Lung (tissue), 12 donors: ENCODE data around the gene BCL7A. TPM values are rescaled to one million over a fixed set of nuclear protein-coding genes. Genes with fewer than 3 reads are reported as not detected.

Source experiments
- ATAC-seq: fragments of 200-7000 bp; cut with Tn5 transposase; one replicate; pipeline ENCODE4 v1.9.1; 2020; ENCODE audit warnings: moderate number of reproducible peaks; ENCODE audit not compliant: insufficient read depth, low FRiP score
- DNase-seq, 3 donors: peaks; one replicate each; pipeline ENCODE4 v3.0.0-alpha.2; 2013 to 2017
- H3K27ac ChIP-seq, 2 donors: one replicate each; pipeline ENCODE4 v1.5.1; 2013; ENCODE audit warnings: mild to moderate bottlenecking in 2 of 2, moderate library complexity in 2 of 2, control low read depth in 1 of 2, inconsistent platforms in 1 of 2, low read depth in 1 of 2, low read length in 1 of 2
- H3K27me3 ChIP-seq, 3 donors: one replicate each; pipeline ENCODE4 v1.5.1; 2013; ENCODE audit warnings: low read length in 2 of 3; ENCODE audit not compliant: control insufficient read depth in 3 of 3, insufficient read depth in 3 of 3
- H3K36me3 ChIP-seq, 4 donors: one replicate each; pipeline ENCODE4 v1.5.1; 2013; ENCODE audit warnings: low read length in 4 of 4, mild to moderate bottlenecking in 1 of 4, moderate library complexity in 1 of 4; ENCODE audit not compliant: control insufficient read depth in 4 of 4, insufficient read depth in 4 of 4
- H3K4me1 ChIP-seq, 5 donors: one replicate each; pipeline ENCODE4 v1.5.1; 2013; ENCODE audit warnings: low read length in 5 of 5, mild to moderate bottlenecking in 2 of 5, moderate library complexity in 1 of 5; ENCODE audit not compliant: control insufficient read depth in 5 of 5, insufficient read depth in 5 of 5
- H3K4me3 ChIP-seq: one replicate; pipeline ENCODE4 v1.5.1; 2013; ENCODE audit warnings: mild to moderate bottlenecking, control low read depth, moderate library complexity
- H3K9ac ChIP-seq, 2 donors: one replicate each; pipeline ENCODE4 v1.5.1; 2013; ENCODE audit warnings: low read length in 2 of 2, control low read depth in 1 of 2; ENCODE audit not compliant: insufficient read depth in 1 of 2
- H3K9me3 ChIP-seq, 4 donors: one replicate each; pipeline ENCODE4 v1.5.1; 2013; ENCODE audit warnings: low read length in 3 of 4, mild to moderate bottlenecking in 1 of 4, moderate library complexity in 1 of 4; ENCODE audit not compliant: control insufficient read depth in 4 of 4, insufficient read depth in 3 of 4
- CTCF ChIP-seq: IDR thresholded peaks from 2 replicates; pipeline ENCODE4 v1.5.1; 2012; ENCODE audit warnings: mild to moderate bottlenecking; ENCODE audit errors: control extremely low read depth, extremely low read depth
- WGBS, 2 donors: extraction: QIAGEN DNeasy Blood & Tissue Kit; methylation state at CpG; one replicate each; pipeline ENCODE4 v1.1.7; 2013; 5-methylcytosine and 5-hydroxymethylcytosine counted together
- polyA plus RNA-seq, 2 donors: library from polyadenylated mRNA; stranded (reverse); fragments of 200-250 nt; gene quantifications; one replicate each; pipeline ENCODE4 v1.2.1, GENCODE V29; 2013
- total RNA-seq, 2 donors: library from RNA; depleted of rRNA in 1 of 2; stranded (reverse); fragments of >200 nt in 1 of 2; gene quantifications; one replicate each; pipeline ENCODE4 v1.2.1, GENCODE V29; 2014 to 2021
- donor health status: control.
- donor health status: control.
- donor health status: Bipolar disorder and iron deficiency.
- donor health status: healthy.
- donor health status: DM: yes; HTN: yes; CAD: no.

The BCL7A gene
- total and polyA plus RNA-seq, 4 donors: 3.4 to 21.2 (median 8.8) TPM

GRCh38 chr12:122001466-122002209 is 20.0 kb upstream of the BCL7A start:
- no peak for DNase-seq
- WGBS, 2 donors: 92% methylated on average over 17 of the region's 17 CpGs
- H3K4me3 ChIP-seq: no peak overlapping the region
- no peaks in the 10 kb centered on the region for H3K9me3 ChIP-seq
- no peak overlapping the region for H3K9ac ChIP-seq
- no peak for TF ChIP-seq CTCF
- H3K27me3 ChIP-seq: peaks cover 0 to 2% (median 0%) of the 10 kb centered on the region in 3 donors
- peaks cover 0 to 10% (median 5%) of the 10 kb centered on the region in 5 donors for H3K4me1 ChIP-seq
- no peak overlapping the region for H3K27ac ChIP-seq
- no peaks in the 10 kb centered on the region for H3K36me3 ChIP-seq
- ATAC-seq: no peak

GRCh38 chr12:122003651-122004611 is 17.8 kb upstream of the BCL7A start:
- Histone ChIP-seq H3K27ac (peak overlapping the region in 1 of 2 donors; percentile 77), H3K4me1 (peaks cover 0 to 10% (median 4%) of the 10 kb centered on the region in 5 donors), H3K36me3 (no peaks in the 10 kb centered on the region), H3K9ac (no peak overlapping the region), H3K27me3 (no peaks in the 10 kb centered on the region), H3K9me3 (no peaks in the 10 kb centered on the region), H3K4me3 (no peak overlapping the region)
- WGBS, 2 donors: 41 to 61% methylated on average over 28 of the region's 28 CpGs
- no peak for ATAC-seq
- no peak for TF ChIP-seq CTCF
- peak in 2 of 3 donors; percentile 28 to 47 for DNase-seq

GRCh38 chr12:122004633-122005071 is 17.0 kb upstream of the BCL7A start:
- Histone ChIP-seq H3K36me3 (no peaks in the 10 kb centered on the region), H3K4me3 (no peak overlapping the region), H3K9ac (no peak overlapping the region), H3K9me3 (no peaks in the 10 kb centered on the region), H3K27me3 (no peaks in the 10 kb centered on the region), H3K4me1 (peaks cover 0 to 10% (median 4%) of the 10 kb centered on the region in 5 donors), H3K27ac (peak overlapping the region in 1 of 2 donors; percentile 77)
- ATAC-seq (no peak), DNase-seq (peak in 2 of 3 donors; percentile 43 to 47)
- no peak for TF ChIP-seq CTCF
- 34 to 61% methylated on average over 12 of the region's 12 CpGs for WGBS, 2 donors
